GOT3 (cell line): ENCODE measurements around the gene S1PR2.

Experiments used
- DNase-seq: peaks from one replicate; lab custom pipeline; 2025; ENCODE audit warnings: mixed read lengths; lab: John Stamatoyannopoulos, UW

The S1PR2 gene

GRCh38 chr19:10230861-10231611 is at the start of gene S1PR2:
Gene S1PR2, minus strand, starts transcription at chr19:10231331. Its CDS starts 6,426 bp downstream, at chr19:10224905.
- no peak for DNase-seq

- DNase-seq, result no peak
These were observed 48.8 kb upstream of the S1PR2 start for GRCh38 chr19:10279737-10280442.

GRCh38 chr19:10278935-10279334 is 47.8 kb upstream of the S1PR2 start:
- DNase-seq, result no peak

- no peak for DNase-seq
These were observed 46.9 kb upstream of the S1PR2 start for GRCh38 chr19:10277795-10278589.

GRCh38 chr19:10274589-10274988 is 43.5 kb upstream of the S1PR2 start:
- no peak for DNase-seq

- DNase-seq, result no peak
These were observed 40.5 kb upstream of the S1PR2 start for GRCh38 chr19:10271543-10272086.

GRCh38 chr19:10270616-10271394 is 39.7 kb upstream of the S1PR2 start, which contains the start of gene ICAM1:
Gene ICAM1, plus strand, starts transcription at chr19:10271120. Its CDS starts 40 bp downstream, at chr19:10271160.
- no peak for DNase-seq

- DNase-seq, result no peak
These were observed 39.1 kb upstream of the S1PR2 start for GRCh38 chr19:10270180-10270615.

GRCh38 chr19:10269333-10270179 is 38.4 kb upstream of the S1PR2 start:
- peak; percentile 40 for DNase-seq

- DNase-seq, result no peak
These were observed 36.9 kb upstream of the S1PR2 start for GRCh38 chr19:10268071-10268470.

GRCh38 chr19:10266706-10267105 is 35.6 kb upstream of the S1PR2 start:
- DNase-seq, result no peak

- no peak for DNase-seq
These were observed 31.6 kb upstream of the S1PR2 start for GRCh38 chr19:10262771-10263170.

- no peak for DNase-seq
These were observed 29.0 kb upstream of the S1PR2 start for GRCh38 chr19:10260141-10260584.

- DNase-seq, result no peak
These were observed 28.2 kb upstream of the S1PR2 start for GRCh38 chr19:10259162-10259905.

GRCh38 chr19:10258080-10258710 is 27.1 kb upstream of the S1PR2 start:
- DNase-seq, result no peak

- no peak for DNase-seq
These were observed 26.0 kb upstream of the S1PR2 start for GRCh38 chr19:10256970-10257615.

GRCh38 chr19:10256551-10256950 is 25.4 kb upstream of the S1PR2 start:
- no peak for DNase-seq

- no peak for DNase-seq
These were observed 24.2 kb upstream of the S1PR2 start for GRCh38 chr19:10255358-10255757.

- no peak for DNase-seq
These were observed 23.1 kb upstream of the S1PR2 start for GRCh38 chr19:10254244-10254643.
